ENCODE data around the gene OASL. TPM values are rescaled to one million over a fixed set of nuclear protein-coding genes. Genes with fewer than 3 reads are reported as not detected.

Gene OASL
- total and polyA plus RNA-seq, 2 donors from 2014 or later = 1.0 TPM

GRCh38 chr12:121043067-121043466 is 4.0 kb upstream of the OASL start:
- Histone ChIP-seq H3K27me3 (ENCODE audit: control insufficient read depth, insufficient read depth, low read length) (no peaks in the 10 kb centered on the region), H3K9ac (ENCODE audit: low read length in 3 of 3) (no peak overlapping the region), H3K4me3 (ENCODE audit: low read length in 3 of 3) (no peak overlapping the region), H3K27ac (ENCODE audit: low read depth in 2 of 2, low read length in 2 of 2) (no peak overlapping the region), H3K4me1 (ENCODE audit: control insufficient read depth in 2 of 3, insufficient read depth in 2 of 3, low read depth in 1 of 3, low read length in 3 of 3) (peaks cover 0 to 6% (median 0%) of the 10 kb centered on the region in 3 donors), H3K36me3 (ENCODE audit: control insufficient read depth in 2 of 3, insufficient read depth in 3 of 3, low read length in 3 of 3) (no peaks in the 10 kb centered on the region), H3K9me3 (ENCODE audit: control insufficient read depth in 2 of 3, insufficient read depth in 1 of 3, low read length in 3 of 3) (no peaks in the 10 kb centered on the region)
- no peak for FAIRE-seq
- intact Hi-C loops (cut with DNase I) = no loop called here
- TF ChIP-seq, protein P1, sequence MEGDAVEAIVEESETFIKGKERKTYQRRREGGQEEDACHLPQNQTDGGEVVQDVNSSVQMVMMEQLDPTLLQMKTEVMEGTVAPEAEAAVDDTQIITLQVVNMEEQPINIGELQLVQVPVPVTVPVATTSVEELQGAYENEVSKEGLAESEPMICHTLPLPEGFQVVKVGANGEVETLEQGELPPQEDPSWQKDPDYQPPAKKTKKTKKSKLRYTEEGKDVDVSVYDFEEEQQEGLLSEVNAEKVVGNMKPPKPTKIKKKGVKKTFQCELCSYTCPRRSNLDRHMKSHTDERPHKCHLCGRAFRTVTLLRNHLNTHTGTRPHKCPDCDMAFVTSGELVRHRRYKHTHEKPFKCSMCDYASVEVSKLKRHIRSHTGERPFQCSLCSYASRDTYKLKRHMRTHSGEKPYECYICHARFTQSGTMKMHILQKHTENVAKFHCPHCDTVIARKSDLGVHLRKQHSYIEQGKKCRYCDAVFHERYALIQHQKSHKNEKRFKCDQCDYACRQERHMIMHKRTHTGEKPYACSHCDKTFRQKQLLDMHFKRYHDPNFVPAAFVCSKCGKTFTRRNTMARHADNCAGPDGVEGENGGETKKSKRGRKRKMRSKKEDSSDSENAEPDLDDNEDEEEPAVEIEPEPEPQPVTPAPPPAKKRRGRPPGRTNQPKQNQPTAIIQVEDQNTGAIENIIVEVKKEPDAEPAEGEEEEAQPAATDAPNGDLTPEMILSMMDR (IDR thresholded peaks at IDR 0.05; ENCODE audit: borderline replicate concordance, extremely low read depth, insufficient read depth) = no peak
- DNase-seq = no peak

DNA sequence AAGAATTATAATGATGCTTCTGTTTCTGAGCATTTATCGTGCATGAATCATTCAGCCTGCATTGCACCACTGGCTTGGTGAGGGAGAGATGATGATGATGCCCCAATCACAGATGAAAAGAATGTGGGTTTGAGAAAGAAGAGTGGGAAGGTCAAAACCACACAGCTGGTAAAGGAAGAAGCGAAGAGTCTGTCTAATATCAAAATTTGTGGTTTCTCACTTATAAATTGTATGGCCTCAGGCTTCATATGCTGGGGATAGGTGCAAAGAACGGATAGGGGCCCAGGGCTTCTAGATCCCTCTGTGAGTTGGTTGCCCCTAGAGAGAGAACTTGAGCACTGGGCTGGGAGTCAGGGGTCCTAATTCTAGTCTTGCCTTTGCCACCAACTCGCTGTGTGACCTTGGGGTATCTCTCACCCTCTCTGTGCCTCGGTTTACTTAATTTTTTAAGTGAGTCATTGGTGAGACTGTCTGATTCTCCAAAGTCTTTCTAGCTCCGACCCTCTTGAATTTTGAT is 2.2 kb downstream of the OASL start:
- H3K27ac ChIP-seq (ENCODE audit: low read depth in 2 of 2, low read length in 2 of 2) = no peak overlapping the region
- H3K9me3 ChIP-seq (ENCODE audit: control insufficient read depth in 2 of 3, insufficient read depth in 1 of 3, low read length in 3 of 3) = no peaks in the 10 kb centered on the region
- DNase-seq = no peak
- H3K4me3 ChIP-seq (ENCODE audit: low read length in 3 of 3) = no peak overlapping the region
- peaks cover 0 to 6% (median 0%) of the 10 kb centered on the region in 3 donors for H3K4me1 ChIP-seq (ENCODE audit: control insufficient read depth in 2 of 3, insufficient read depth in 2 of 3, low read depth in 1 of 3, low read length in 3 of 3)
- no peak for FAIRE-seq
- no peak overlapping the region for H3K9ac ChIP-seq (ENCODE audit: low read length in 3 of 3)
- no peaks in the 10 kb centered on the region for H3K27me3 ChIP-seq (ENCODE audit: control insufficient read depth, insufficient read depth, low read length)
- H3K36me3 ChIP-seq (ENCODE audit: control insufficient read depth in 2 of 3, insufficient read depth in 3 of 3, low read length in 3 of 3) = no peaks in the 10 kb centered on the region
- intact Hi-C loops (cut with DNase I) = no loop called here
- TF ChIP-seq, protein P1 (IDR thresholded peaks at IDR 0.05; ENCODE audit: borderline replicate concordance, extremely low read depth, insufficient read depth) = no peak

GRCh38 chr12:121034616-121035305 is 4.3 kb downstream of the OASL start:
- TF ChIP-seq, protein P1 (IDR thresholded peaks at IDR 0.05; ENCODE audit: borderline replicate concordance, extremely low read depth, insufficient read depth) = no peak
- no peaks in the 10 kb centered on the region for H3K9me3 ChIP-seq (ENCODE audit: control insufficient read depth in 2 of 3, insufficient read depth in 1 of 3, low read length in 3 of 3)
- FAIRE-seq (no peak), DNase-seq (no peak)
- peaks cover 0 to 6% (median 0%) of the 10 kb centered on the region in 3 donors for H3K4me1 ChIP-seq (ENCODE audit: control insufficient read depth in 2 of 3, insufficient read depth in 2 of 3, low read depth in 1 of 3, low read length in 3 of 3)
- H3K36me3 ChIP-seq (ENCODE audit: control insufficient read depth in 2 of 3, insufficient read depth in 3 of 3, low read length in 3 of 3) = no peaks in the 10 kb centered on the region
- H3K9ac ChIP-seq (ENCODE audit: low read length in 3 of 3) = no peak overlapping the region
- no peaks in the 10 kb centered on the region for H3K27me3 ChIP-seq (ENCODE audit: control insufficient read depth, insufficient read depth, low read length)
- intact Hi-C loops (cut with DNase I) = no loop called here
- H3K27ac ChIP-seq (ENCODE audit: low read depth in 2 of 2, low read length in 2 of 2) = no peak overlapping the region
- H3K4me3 ChIP-seq (ENCODE audit: low read length in 3 of 3) = no peak overlapping the region

Measured in kidney (tissue), 14 donors.